Renal cortical epithelial cell (primary cell): ENCODE results near the gene USP16. TPM values are rescaled to one million over a fixed set of nuclear protein-coding genes. Genes with fewer than 3 reads are reported as not detected.
A peak's percentile ranks its signal among the peaks of the same experiment; 100 is the strongest.

Experiments
- DNase-seq: peaks from one replicate; pipeline ENCODE4 v3.0.0-alpha.2; 2011; ENCODE audit warnings: low read depth
- total RNA-seq: library from RNA; depleted of rRNA; stranded (reverse); fragments of >200 nt; gene quantifications from 2 replicates; pipeline ENCODE4 v1.2.3, GENCODE V29; 2014

USP16 gene
- total RNA-seq, 1 donor from 2014 or later = 32.2 TPM

- no peak for DNase-seq
Measured at GRCh38 chr21:29083306-29083705, 58.8 kb downstream of the USP16 start.

- DNase-seq = no peak
Measured at GRCh38 chr21:29084372-29084771, 59.9 kb downstream of the USP16 start.

- DNase-seq = no peak
Measured at GRCh38 chr21:29085106-29085752, 60.8 kb downstream of the USP16 start.

- DNase-seq = peak; percentile 80
Measured at GRCh38 chr21:29091033-29091432, 66.6 kb downstream of the USP16 start.

GRCh38 chr21:29092102-29092959 lies 67.9 kb downstream of the USP16 start:
- DNase-seq = peak; percentile 47

GRCh38 chr21:29096218-29097015 lies 71.9 kb downstream of the USP16 start:
- DNase-seq = no peak

GRCh38 chr21:29098156-29098555 lies 73.7 kb downstream of the USP16 start:
- DNase-seq = no peak

GRCh38 chr21:29102791-29103257 lies 78.4 kb downstream of the USP16 start:
- DNase-seq = no peak

Other genes starting within 250 kb of the USP16 start
- gene LTN1, start 31.8 kb upstream of the USP16 start, total RNA-seq = 39.2 and 44.5 TPM in 2 replicates
- 16.1 and 16.8 TPM in 2 replicates for gene RWDD2B, start 5.3 kb upstream of the USP16 start, total RNA-seq
- 247 and 329 TPM in 2 replicates for gene CCT8, start 49.0 kb downstream of the USP16 start, total RNA-seq
- gene MAP3K7CL, start 106.0 kb downstream of the USP16 start, total RNA-seq = 9.6 and 25.5 TPM in 2 replicates